OCI-M1 (cell line): ENCODE results near the gene LHFPL3.
"Not testable (repeated sequence)": the region's sequence is repeated elsewhere in the genome, so short reads cannot be mapped to it uniquely, and the experiment has no call there.

Experiments used
- DNase-seq: peaks from one replicate; lab custom pipeline; 2025; lab: John Stamatoyannopoulos, UW

The LHFPL3 gene

DNA sequence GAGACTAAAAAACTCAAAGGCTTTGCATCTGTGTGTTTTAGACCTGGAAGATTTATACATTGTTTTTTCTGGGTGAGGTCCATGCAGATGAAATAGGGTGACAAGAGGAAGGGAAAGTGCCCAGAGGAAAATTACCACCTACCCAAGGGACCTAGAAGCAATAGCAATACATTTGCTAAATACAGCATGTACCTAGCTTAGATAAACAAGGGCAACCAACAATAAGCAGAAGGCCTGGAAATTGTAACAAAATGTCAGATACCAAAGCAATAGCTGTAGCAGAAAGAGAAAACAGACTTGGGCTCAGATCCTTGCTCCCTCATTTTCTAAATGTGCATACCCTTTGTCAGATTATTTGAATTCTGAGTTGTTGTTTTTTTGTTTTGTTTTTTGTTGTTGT, 367.2 kb downstream of the LHFPL3 start:
- no peak for DNase-seq

DNA sequence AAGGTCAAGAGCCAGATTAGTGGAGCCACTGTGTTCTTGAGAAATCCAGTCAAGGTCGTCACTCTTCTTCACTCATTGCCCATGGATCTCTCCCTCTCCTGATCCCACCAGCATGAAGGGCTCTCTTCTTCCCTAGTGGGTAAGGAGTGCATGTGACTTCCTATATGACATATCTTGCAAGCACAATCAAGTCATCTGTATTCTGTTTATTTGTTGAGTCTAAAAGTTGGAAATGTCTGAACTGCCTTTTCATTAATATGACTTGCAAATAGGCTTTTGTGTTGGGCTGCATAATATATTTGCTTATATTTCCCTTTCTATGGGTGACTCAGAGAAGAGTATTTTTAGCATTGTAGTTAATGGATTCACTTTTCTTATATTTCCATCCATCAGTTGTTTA, 371.9 kb downstream of the LHFPL3 start:
- no peak for DNase-seq

DNA sequence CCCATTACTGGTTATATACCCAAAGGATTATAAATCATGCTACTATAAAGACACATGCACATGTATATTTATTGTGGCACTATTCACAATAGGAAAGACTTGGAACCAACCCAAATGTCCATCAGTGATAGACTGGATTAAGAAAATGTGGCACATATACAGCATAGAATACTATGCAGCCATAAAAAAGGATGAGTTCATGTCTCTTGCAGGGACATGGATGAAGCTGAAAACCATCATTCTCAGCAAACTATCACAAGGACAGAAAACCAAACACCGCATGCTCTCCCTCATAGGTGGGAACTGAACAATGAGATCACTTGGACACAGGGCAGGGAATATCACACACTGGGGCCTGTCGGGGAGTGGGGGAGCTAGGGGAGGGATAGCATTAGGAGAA, 392.6 kb downstream of the LHFPL3 start:
- not testable (repeated sequence) for DNase-seq

DNA sequence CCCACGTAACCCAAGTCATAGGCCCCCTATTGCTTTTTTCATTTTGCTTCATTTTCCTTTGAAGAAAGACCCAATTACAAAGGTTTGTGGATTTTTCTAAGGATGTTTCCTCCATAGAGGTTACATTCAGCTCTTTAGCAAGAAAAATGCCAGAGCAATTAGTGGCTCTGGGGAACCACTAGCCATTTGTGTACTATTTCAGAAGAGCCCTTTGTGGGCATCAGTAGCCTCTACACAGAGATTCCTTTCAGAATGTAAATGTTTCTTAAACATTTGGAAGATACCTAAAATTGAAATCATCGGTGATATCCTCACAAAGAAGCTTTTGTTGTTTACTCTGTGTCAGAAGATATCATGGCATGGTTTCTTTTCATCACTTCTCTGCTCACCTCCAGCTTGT, 394.6 kb downstream of the LHFPL3 start:
- no peak for DNase-seq

DNA sequence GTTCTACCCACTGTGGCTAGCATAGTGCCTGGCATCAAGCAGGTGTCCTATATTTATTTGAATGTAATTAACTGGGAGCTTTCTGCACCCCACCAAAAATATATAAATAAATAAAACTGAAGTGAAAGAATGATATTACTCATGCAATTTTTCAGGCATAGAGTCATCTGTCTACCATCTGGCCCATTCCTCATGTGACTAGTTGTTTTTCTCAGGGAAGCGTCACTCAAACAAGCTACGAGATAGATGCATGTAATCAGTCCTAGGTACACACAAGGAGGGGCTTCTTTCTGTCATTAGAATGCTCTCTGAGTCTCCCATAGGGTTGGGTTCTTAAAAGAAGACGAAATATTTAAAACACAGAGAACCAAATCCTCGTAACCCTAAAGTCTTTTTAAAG, 430.1 kb downstream of the LHFPL3 start:
- no peak for DNase-seq

DNA sequence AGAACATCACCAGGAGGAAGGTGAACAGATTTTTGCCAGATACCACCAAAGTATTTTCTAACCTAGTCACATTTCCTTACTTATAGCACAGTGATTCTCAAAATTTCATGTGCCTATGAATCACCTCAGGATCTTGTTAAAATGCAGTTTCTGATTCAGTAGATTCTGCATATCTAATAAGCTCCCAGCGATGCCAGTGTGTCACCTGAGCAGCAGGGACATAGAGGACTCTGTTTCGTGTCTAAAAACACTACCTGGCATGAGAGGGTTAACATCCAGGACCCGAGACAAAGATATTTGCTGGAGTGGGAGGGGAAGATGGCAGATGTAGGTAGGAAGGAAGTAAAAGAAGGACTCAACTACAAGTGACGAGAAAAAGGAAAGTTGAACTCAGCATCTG, 433.5 kb downstream of the LHFPL3 start:
- DNase-seq, result no peak

DNA sequence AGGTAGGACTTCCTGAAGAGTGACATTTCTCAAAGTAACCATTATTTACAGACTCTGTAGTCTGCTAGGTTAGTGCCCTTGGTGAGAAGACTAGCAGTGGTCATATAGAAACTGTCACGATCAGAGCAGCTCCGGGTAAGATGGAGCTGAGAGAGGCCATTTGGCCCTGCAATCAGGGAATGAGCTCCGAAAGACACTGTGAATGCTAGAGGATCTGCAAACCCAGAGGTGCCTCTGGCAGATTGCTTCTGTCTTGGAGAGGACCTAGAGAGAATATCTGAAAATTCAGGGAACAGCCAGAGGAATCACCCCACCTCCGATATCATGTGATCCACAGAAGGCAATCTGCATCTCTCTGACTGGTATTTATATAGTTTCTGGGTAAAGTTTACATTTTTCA, 438.7 kb downstream of the LHFPL3 start:
- DNase-seq, result no peak

DNA sequence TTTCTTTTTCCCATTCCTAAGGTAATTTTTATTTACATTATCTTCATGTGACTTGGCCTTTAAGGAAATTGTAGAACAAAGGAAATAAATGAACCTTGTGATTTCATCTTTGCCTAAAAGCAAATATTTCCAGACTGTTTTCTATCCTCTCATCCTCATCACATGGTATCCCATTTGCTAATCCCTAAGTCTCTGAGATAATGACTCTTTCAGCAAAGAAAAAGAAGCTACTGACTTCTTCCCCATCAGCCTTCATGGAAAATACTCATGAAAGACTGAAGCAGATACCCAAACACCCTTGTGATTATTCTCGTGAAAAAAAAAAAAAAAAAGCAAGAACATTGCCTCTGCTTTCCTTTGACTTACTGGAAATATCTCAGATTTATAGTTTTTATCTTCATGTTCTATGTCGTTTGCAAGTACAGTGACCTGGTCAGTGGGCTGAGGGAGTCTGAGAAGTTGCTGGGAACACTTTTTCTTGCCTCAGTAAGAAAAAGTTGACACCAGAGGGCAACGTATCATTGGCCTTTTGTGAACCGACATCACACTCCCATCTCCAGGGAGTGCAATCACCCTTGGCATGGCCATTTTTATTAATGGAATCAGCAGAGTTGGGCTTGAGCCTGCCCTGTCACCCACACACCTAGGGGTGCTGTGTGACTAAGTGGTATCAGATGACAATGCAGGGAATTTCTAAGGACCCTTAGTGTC, 439.6 kb downstream of the LHFPL3 start:
- DNase-seq, result no peak

DNA sequence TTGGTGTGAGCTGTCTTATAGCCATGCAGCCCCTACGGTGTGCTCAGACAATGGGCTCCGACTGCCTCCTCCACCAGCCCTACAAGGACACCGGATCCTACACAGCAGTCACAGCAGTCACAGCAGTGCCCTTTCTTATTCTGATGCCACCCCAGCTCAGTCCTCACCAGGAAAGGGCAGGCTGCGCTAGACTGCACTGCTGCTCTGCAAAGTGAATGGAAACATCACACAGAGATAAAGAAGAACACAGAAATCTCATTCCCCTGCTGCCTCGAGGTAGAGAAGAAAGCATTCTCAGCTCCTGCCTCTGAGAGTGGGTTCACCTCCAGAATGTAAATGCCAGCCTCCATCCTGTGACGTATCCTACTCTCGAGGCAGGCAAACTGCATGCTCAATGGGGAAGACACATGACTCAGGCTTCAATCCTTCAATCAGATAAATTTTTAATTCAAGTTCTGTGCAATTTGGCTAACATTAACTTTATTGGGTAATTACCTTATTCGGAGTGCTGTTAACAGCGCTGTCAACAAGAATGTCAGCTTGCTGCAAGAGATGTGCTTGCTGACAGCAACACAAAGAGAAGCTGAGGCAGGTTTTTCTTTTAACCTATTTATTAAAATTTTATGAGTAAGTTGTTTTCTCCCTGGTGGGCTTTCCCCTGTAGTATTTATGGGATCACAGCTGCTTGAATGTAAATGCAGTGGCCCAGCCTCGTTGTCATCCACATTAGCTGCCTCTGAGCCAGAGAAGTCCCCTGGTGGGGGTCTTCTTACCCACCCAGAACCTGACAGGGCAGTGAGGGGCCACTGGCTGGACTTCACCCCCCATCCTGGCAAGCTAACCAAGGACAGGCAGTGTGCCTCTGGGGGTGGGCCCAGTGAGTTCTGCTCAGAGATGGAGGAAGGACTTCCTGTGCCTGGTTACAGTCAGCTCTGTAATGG, 444.3 kb downstream of the LHFPL3 start:
- DNase-seq, result no peak

DNA sequence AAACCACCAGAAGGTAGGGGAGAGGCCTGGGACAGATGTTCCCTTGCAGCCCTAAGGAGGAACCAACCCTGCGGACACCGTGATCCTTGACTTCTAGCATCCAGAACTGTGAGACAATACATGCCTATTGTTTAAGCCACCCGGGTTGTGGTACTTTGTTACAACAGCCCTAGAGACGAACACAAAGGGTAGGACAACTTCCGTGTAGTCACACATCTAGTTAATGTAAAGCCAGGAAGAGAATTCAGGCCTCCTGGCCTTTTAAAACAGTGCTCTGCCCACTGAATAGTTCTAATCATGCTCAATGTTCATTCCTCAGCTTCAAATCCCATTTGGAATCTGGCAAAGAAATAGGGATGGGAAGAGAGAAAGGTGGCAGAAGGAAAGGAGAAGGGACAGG, 445.4 kb downstream of the LHFPL3 start:
- DNase-seq, result no peak

DNA sequence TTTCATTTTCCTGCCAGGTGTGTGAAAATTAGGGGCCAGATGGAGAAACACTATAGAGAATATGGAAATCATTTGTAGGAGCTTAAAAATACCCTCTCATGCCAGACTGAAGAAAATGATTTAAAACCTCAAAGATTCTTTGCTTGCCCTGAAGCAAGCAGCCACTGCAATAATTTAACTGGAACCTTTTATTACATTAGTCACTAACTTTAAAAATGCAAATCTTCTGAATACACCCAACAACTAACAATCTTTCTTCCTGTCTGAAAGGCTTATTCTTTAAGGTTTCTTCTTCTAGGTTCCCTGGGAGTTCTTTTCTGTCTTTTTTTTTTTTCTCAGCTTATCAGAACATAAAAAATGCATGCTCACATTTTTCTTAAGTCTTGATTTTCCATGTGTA, 447.1 kb downstream of the LHFPL3 start:
- DNase-seq, result no peak

DNA sequence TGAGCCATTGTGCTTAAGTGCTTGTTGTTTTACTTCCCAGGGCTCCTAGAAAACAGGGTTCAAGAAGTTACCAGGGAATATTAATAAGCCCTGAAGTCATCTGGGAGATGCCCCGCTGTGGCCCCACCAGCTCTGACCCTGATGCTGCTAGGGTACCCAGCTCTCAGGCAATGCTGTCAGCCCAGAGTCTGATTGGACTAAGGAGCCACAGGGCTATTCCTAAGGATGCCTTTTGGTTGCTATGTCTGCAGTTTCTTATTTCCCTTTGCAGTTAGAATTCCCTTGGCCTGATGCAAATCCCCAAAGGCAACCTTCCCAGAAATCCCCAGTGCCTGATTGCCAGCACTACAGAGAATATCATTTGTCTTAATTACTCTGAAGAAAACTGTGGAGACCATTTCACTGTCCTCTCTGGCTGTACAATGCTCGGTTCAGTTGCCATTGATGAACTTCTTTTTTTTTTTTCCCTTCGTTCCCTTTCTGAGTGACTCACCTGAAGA, 448.9 kb downstream of the LHFPL3 start:
- DNase-seq, result no peak

DNA sequence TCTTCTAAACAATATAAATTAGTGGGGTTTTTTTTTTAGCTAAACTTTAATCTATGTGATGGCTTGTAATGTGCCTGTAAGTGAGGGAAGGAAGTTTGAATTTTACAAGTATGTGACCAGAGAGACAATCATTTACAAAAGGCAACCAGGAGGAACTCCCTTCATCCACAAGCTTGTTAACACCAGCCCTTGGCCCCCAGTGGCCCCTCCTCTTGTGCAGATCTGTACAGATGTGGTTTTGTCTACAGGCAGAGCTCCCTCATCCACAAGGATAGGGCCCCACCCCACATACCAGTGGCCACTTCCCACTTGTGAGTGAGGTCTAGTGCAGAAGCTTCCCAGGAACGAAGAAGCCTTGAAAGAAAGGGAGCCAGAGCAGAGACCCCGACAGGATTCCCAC, 451.5 kb downstream of the LHFPL3 start:
- no peak for DNase-seq

DNA sequence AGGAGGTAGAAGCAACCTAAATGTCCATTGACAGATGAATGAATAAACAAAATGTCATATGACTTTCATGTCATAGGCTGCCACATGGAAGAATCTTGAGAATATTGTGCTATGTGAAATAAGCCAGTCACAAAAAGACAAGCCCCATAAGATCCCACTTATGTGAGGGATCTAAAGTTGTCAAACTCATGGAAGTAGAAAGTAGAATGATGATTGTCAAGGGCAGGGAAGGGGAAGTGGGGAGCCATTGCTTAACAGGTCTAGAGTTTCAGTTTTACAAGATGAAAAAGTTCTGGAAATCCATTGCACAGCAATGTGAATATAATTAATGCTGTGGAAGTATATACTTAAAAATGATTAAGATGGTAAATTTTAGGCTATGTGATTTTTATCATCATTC, 456.3 kb downstream of the LHFPL3 start:
- DNase-seq, result no peak

DNA sequence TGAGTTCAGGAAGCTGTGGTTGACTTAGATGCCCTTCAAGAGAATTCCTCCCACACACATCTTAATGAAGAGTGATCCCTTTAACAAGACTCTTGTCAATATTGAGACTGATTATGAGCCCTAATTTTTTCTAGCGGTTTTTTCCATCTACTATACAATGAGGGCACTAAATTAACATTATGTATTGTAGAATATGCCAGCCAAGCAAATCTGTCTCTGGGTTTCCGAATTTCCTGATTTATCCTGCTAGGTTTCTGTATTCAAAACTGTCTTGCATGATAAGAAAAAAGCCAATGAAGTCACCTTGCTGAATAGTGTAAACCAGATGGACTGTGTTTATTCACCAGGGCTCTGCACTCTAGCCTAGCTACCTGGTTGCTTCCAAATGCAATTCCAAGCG, 461.4 kb downstream of the LHFPL3 start:
- DNase-seq, result no peak

DNA sequence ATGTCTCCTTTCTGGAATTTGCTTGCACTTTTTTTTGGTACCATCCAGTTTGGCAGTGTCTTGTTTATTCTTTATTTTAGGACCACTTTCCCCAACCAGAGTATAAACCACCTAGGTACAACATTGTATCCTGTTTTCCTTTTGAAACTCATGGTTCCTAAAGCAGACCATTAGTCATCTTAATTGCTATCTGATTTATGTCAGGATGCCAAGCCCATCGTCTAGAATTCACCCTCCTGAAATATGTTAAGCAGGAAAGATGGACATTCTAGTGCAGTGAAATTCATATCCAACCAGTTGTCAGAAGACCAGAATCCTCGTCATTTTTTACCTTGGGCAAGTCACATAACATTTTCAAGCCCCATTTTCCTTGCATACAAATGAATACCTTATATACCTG, 462.0 kb downstream of the LHFPL3 start:
- no peak for DNase-seq

DNA sequence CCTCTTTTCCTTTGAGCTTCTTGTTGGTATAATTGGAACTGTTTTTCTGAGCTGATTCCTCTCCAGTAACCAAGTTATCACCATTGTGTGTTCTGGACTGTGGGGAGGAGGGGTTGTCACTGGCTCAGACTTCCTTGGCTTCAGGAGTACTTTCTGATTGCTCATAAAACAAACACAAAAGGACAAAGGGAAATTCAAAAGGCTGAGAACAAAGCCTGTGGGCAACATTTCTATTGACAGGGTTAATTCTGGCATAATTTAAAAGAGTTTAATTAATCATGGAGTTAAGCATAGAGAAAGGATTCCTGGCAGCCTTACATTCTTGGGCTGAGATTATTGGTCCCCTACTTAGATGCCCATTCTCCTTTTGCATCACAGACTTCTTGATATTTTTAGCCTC, 462.7 kb downstream of the LHFPL3 start:
- DNase-seq, result no peak

DNA sequence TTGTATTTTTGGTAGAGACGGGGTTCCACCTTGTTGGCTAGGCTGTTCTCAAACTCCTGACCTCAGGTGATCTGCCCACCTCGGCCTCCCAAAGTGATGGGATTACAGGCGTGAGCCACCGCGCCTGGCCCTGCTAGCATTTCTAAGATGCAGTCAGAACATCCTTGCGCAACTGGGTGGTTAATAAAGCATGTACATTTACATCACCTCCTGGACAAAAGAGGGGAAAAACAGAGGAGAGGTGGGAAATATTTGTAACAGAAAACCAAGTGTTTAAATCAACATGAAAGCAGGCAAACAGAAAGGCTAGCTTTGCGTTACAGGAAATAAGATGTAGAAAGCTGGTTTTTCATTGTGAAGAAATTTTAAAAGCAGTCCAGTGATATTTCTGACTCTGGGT, 464.7 kb downstream of the LHFPL3 start:
- DNase-seq, result no peak

DNA sequence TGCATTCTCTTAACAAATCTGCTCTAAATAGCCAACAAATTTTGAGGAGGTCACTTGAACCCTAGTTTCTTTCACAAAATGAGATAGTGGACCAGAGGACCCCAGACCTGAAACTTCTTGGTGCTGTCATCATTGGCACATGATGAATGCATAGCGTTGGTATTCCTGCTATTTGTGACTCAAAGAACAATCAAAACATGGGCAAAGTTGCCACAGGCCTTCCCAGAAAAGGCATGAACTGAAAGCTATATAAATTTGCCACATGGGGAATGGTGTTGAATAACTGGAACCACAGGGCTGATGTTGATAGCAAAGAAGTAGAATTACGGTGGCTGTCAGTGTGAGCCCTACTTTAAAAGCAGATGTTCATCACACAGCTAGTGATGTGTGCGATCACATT, 465.8 kb downstream of the LHFPL3 start:
- no peak for DNase-seq

DNA sequence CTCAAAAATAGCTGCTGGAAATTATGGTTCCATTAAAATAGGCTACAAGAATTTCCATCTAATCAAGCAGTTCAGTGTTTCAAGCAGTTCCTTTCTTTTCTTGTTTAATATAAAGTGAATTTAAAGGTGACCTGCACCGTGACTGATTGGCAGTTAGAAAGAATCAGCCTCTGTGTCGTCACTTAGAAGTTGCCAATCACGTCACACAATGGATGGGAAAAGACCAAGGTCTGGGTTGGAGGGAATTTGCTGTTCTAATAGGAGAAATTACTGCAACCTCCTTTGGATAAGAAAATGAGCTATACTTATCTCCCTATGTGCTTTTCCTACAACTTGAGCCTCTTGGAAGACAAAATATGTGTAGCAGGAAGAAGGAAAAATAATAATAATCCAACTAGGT, 466.2 kb downstream of the LHFPL3 start:
- no peak for DNase-seq

DNA sequence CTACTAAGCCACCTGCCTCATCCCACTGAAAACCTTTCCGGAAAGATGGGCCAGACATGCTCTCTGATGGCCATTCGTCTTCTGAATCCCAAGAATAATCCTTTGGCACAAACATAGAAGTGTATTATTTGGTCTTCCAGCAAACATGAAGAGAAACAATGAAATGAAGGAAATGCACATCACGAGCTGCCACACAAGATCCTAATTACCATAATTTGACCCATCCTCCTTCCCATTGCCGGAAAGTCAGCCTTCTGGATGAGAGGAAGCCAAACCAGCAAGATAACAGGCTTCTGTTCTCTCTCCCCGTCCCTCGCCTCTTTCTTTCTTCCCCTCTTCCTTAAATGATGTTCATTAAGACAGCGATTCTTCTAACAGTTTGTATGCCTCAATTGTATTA, 466.7 kb downstream of the LHFPL3 start:
- DNase-seq, result no peak

DNA sequence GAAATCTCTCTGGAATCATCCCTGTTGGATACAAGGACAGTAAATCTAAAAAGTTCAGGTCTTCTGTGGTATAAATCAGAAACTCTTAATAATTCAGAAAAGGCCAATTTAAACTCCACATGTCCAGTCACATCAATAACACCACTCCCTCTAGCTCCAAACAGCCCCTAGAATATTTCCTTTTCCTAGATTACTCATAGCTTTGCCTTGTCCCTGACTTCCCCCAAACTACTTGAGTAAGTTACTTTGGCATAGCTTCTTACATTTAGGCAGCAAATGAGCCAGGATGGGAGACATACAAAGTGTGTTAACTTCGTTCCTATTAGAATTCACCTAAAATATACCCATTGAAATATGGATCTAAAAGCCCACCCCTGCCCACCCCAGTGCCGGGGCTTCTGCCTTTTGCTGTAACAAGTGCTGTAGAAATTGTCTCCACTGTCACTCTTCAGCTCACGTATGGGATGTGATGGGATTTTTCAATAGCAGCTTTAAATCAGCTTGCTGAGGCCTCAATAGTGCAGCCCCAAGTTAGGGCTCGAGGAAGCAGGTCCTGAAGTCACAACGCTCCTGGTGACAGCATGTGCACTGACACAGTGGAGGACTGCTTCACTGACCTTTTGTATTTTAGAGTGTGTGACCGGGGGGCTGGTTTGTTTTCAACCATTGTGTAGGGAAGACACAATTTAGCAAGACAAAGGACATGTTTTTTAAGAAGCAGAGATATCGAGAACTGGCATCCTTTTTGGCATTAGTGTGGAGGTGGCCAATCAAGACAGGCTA, 467.4 kb downstream of the LHFPL3 start:
- DNase-seq, result no peak

DNA sequence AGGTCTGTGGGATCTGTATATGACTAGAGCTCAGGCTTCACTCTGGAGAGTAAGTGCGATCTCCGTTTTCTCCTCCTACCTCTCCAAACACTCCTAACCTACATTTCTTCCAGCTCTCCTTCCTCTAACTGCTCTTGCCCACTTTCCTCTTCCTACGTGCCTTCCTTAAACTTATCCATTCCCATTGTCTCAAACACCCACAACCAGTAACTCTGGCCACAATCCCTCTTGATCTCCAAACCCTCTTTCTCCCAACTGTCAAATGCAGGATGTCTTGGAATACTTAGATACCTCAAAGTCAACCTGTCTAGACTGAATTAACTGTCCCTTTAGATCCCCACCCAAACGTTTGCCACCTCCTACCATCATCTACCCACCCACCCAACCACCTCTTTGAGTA, 471.9 kb downstream of the LHFPL3 start:
- no peak for DNase-seq
